Memory B cell (primary cell): ENCODE measurements around the gene SCG5.

ENCODE experiments used
- ATAC-seq: fragments of 150-1000 bp; cut with Tn5 transposase; 2 replicates; pipeline ENCODE4 v1.10.0; 2021; ENCODE audit warnings: low read depth, mild to moderate bottlenecking, moderate library complexity
- DNase-seq, 2 donors: peaks; one replicate each; pipeline ENCODE4 v3.0.0; 2022; ENCODE audit warnings: low spot score in 2 of 2
- H3K27ac Mint-ChIP-seq: one replicate; pipeline ENCODE4 v1.8.0; 2022; ENCODE audit warnings: mild to moderate bottlenecking, moderate library complexity, mixed read lengths
- H3K27me3 Mint-ChIP-seq: one replicate; pipeline ENCODE4 v1.8.0; 2022; ENCODE audit warnings: mixed read lengths
- H3K36me3 Mint-ChIP-seq: one replicate; pipeline ENCODE4 v1.8.0; 2022; ENCODE audit warnings: mild to moderate bottlenecking, mixed read lengths
- H3K4me1 Mint-ChIP-seq: one replicate; pipeline ENCODE4 v1.8.0; 2022; ENCODE audit warnings: mixed read lengths
- H3K4me3 Mint-ChIP-seq: one replicate; pipeline ENCODE4 v1.8.0; 2022; ENCODE audit warnings: mild to moderate bottlenecking, moderate library complexity, mixed read lengths
- H3K9me3 Mint-ChIP-seq: one replicate; pipeline ENCODE4 v1.8.0; 2022; ENCODE audit warnings: mixed read lengths

Gene SCG5

GRCh38 chr15:32671339-32672325 is 30.1 kb downstream of the SCG5 start:
- Mint-ChIP-seq H3K27ac (no peak overlapping the region), H3K27me3 (no peaks in the 10 kb centered on the region), H3K36me3 (no peaks in the 10 kb centered on the region), H3K9me3 (no peaks in the 10 kb centered on the region), H3K4me3 (no peak overlapping the region), H3K4me1 (peaks cover 5% of the 10 kb centered on the region)
- DNase-seq: no peak
- ATAC-seq: no peak

GRCh38 chr15:32674681-32675080 is 33.2 kb downstream of the SCG5 start:
- peaks cover 5% of the 10 kb centered on the region for H3K4me1 Mint-ChIP-seq
- H3K36me3 Mint-ChIP-seq: no peaks in the 10 kb centered on the region
- no peaks in the 10 kb centered on the region for H3K27me3 Mint-ChIP-seq
- H3K27ac Mint-ChIP-seq: no peak overlapping the region
- no peak overlapping the region for H3K4me3 Mint-ChIP-seq
- no peak for DNase-seq
- ATAC-seq: no peak
- H3K9me3 Mint-ChIP-seq: no peaks in the 10 kb centered on the region

GRCh38 chr15:32675466-32675865 is 34.0 kb downstream of the SCG5 start:
- no peak overlapping the region for H3K4me3 Mint-ChIP-seq
- H3K4me1 Mint-ChIP-seq: peaks cover 5% of the 10 kb centered on the region
- H3K36me3 Mint-ChIP-seq: no peaks in the 10 kb centered on the region
- H3K27me3 Mint-ChIP-seq: no peaks in the 10 kb centered on the region
- no peak for ATAC-seq
- DNase-seq: no peak
- H3K9me3 Mint-ChIP-seq: no peaks in the 10 kb centered on the region
- H3K27ac Mint-ChIP-seq: no peak overlapping the region

- no peak overlapping the region for H3K4me3 Mint-ChIP-seq
- ATAC-seq (no peak), DNase-seq (no peak)
- no peaks in the 10 kb centered on the region for H3K27me3 Mint-ChIP-seq
- H3K27ac Mint-ChIP-seq: no peak overlapping the region
- H3K9me3 Mint-ChIP-seq: no peaks in the 10 kb centered on the region
- no peaks in the 10 kb centered on the region for H3K36me3 Mint-ChIP-seq
- peaks cover 5% of the 10 kb centered on the region for H3K4me1 Mint-ChIP-seq
Measured at GRCh38 chr15:32676169-32676568, 34.7 kb downstream of the SCG5 start.

GRCh38 chr15:32677238-32677750 is 35.8 kb downstream of the SCG5 start:
- no peak for ATAC-seq
- peaks cover 5% of the 10 kb centered on the region for H3K4me1 Mint-ChIP-seq
- H3K27me3 Mint-ChIP-seq: no peaks in the 10 kb centered on the region
- H3K27ac Mint-ChIP-seq: no peak overlapping the region
- H3K9me3 Mint-ChIP-seq: no peaks in the 10 kb centered on the region
- no peaks in the 10 kb centered on the region for H3K36me3 Mint-ChIP-seq
- no peak for DNase-seq
- H3K4me3 Mint-ChIP-seq: no peak overlapping the region

GRCh38 chr15:32679298-32679690 is 37.8 kb downstream of the SCG5 start:
- Mint-ChIP-seq H3K9me3 (no peaks in the 10 kb centered on the region), H3K4me3 (no peak overlapping the region), H3K4me1 (peaks cover 5% of the 10 kb centered on the region), H3K36me3 (no peaks in the 10 kb centered on the region), H3K27me3 (no peaks in the 10 kb centered on the region), H3K27ac (no peak overlapping the region)
- ATAC-seq: no peak
- DNase-seq: no peak

- no peak overlapping the region for H3K27ac Mint-ChIP-seq
- peaks cover 6% of the 10 kb centered on the region for H3K9me3 Mint-ChIP-seq
- no peaks in the 10 kb centered on the region for H3K36me3 Mint-ChIP-seq
- H3K27me3 Mint-ChIP-seq: no peaks in the 10 kb centered on the region
- DNase-seq (no peak), ATAC-seq (no peak)
- H3K4me1 Mint-ChIP-seq: no peaks in the 10 kb centered on the region
- no peak overlapping the region for H3K4me3 Mint-ChIP-seq
Measured at GRCh38 chr15:32682569-32682968, 41.1 kb downstream of the SCG5 start.

GRCh38 chr15:32682977-32683630 is 41.6 kb downstream of the SCG5 start:
- Mint-ChIP-seq H3K9me3 (peaks cover 6% of the 10 kb centered on the region), H3K4me1 (no peaks in the 10 kb centered on the region), H3K4me3 (no peak overlapping the region), H3K27ac (no peak overlapping the region), H3K27me3 (peaks cover 2% of the 10 kb centered on the region), H3K36me3 (no peaks in the 10 kb centered on the region)
- DNase-seq: no peak
- ATAC-seq: no peak

GRCh38 chr15:32683906-32684584 is 42.5 kb downstream of the SCG5 start:
- H3K4me3 Mint-ChIP-seq: no peak overlapping the region
- no peaks in the 10 kb centered on the region for H3K4me1 Mint-ChIP-seq
- H3K9me3 Mint-ChIP-seq: peaks cover 6% of the 10 kb centered on the region
- H3K36me3 Mint-ChIP-seq: no peaks in the 10 kb centered on the region
- DNase-seq (no peak), ATAC-seq (no peak)
- no peak overlapping the region for H3K27ac Mint-ChIP-seq
- H3K27me3 Mint-ChIP-seq: peaks cover 2% of the 10 kb centered on the region

GRCh38 chr15:32685576-32685975 is 44.1 kb downstream of the SCG5 start:
- H3K4me1 Mint-ChIP-seq: no peaks in the 10 kb centered on the region
- H3K27ac Mint-ChIP-seq: no peak overlapping the region
- H3K36me3 Mint-ChIP-seq: no peaks in the 10 kb centered on the region
- H3K27me3 Mint-ChIP-seq: peaks cover 2% of the 10 kb centered on the region
- DNase-seq (no peak), ATAC-seq (no peak)
- H3K4me3 Mint-ChIP-seq: no peak overlapping the region
- H3K9me3 Mint-ChIP-seq: peaks cover 6% of the 10 kb centered on the region

GRCh38 chr15:32687556-32687955 is 46.0 kb downstream of the SCG5 start:
- Mint-ChIP-seq H3K36me3 (no peaks in the 10 kb centered on the region), H3K4me1 (no peaks in the 10 kb centered on the region), H3K27ac (no peak overlapping the region), H3K27me3 (peaks cover 2% of the 10 kb centered on the region), H3K9me3 (peaks cover 6% of the 10 kb centered on the region), H3K4me3 (no peak overlapping the region)
- no peak for DNase-seq
- no peak for ATAC-seq

GRCh38 chr15:32688151-32688639 is 46.7 kb downstream of the SCG5 start:
- no peaks in the 10 kb centered on the region for H3K36me3 Mint-ChIP-seq
- peaks cover 6% of the 10 kb centered on the region for H3K9me3 Mint-ChIP-seq
- peaks cover 2% of the 10 kb centered on the region for H3K27me3 Mint-ChIP-seq
- no peak for ATAC-seq
- no peak for DNase-seq
- no peaks in the 10 kb centered on the region for H3K4me1 Mint-ChIP-seq
- H3K4me3 Mint-ChIP-seq: no peak overlapping the region
- H3K27ac Mint-ChIP-seq: no peak overlapping the region

GRCh38 chr15:32690941-32691688 is 49.6 kb downstream of the SCG5 start:
- Mint-ChIP-seq H3K9me3 (peaks cover 6% of the 10 kb centered on the region), H3K27me3 (peaks cover 2% of the 10 kb centered on the region), H3K36me3 (no peaks in the 10 kb centered on the region), H3K27ac (no peak overlapping the region), H3K4me1 (no peaks in the 10 kb centered on the region), H3K4me3 (no peak overlapping the region)
- DNase-seq: no peak
- ATAC-seq: no peak
